Right lobe of liver (tissue), 4 donors: ENCODE measurements around the gene FAM124A.

Experiments
- POLR2A ChIP-seq: fragments of 450-650 bp; IDR thresholded peaks from one replicate; pipeline ENCODE4 v1.6.1; 2017; ENCODE audit warnings: antibody characterized with exemption, mild to moderate bottlenecking
- TF ChIP-seq, protein P1 (sequence below), 4 donors: fragments of 200-600 bp in 3 of 4; fragments of 450-650 bp in 1 of 4; IDR thresholded peaks; one replicate each; pipeline versions ENCODE4 v1.5.1 to v1.8.0; 2016 to 2022; ENCODE audit warnings: antibody characterized with exemption in 4 of 4, mild to moderate bottlenecking in 2 of 4
- donor health status: DM: no; HTN: no; CAD: no.
- donor health status: DM: no; HTN: no; CAD: no.
- donor health status: DM: no; HTN: yes; CAD: no.

DNA sequence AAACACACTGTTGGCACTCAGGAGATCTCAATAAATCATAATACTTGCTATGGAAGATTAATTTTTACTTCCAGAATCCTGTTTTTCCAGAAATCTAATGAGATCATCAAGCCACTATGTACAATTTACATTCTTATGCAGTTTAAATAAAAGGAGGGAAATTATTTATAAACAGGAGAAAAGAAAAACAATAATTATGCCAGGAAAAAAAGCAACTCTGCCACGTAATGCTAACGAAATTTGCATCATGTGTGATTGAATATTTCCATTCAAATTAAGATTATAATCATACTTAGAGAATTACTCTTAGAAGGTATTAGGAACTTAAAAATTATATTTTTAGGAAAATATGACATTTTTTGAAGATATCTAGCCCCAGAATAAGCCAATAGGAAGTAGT, 13.0 kb downstream of the FAM124A start:
- TF ChIP-seq, protein P1, sequence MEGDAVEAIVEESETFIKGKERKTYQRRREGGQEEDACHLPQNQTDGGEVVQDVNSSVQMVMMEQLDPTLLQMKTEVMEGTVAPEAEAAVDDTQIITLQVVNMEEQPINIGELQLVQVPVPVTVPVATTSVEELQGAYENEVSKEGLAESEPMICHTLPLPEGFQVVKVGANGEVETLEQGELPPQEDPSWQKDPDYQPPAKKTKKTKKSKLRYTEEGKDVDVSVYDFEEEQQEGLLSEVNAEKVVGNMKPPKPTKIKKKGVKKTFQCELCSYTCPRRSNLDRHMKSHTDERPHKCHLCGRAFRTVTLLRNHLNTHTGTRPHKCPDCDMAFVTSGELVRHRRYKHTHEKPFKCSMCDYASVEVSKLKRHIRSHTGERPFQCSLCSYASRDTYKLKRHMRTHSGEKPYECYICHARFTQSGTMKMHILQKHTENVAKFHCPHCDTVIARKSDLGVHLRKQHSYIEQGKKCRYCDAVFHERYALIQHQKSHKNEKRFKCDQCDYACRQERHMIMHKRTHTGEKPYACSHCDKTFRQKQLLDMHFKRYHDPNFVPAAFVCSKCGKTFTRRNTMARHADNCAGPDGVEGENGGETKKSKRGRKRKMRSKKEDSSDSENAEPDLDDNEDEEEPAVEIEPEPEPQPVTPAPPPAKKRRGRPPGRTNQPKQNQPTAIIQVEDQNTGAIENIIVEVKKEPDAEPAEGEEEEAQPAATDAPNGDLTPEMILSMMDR (IDR thresholded peaks at IDR 0.05), result no peak
- TF ChIP-seq POLR2A, result no peak
